K562 treated with DMSO at 1 percent for 48 hours (cell line): ENCODE data around the gene GCC2. TPM values are rescaled to one million over a fixed set of nuclear protein-coding genes. Genes with fewer than 3 reads are reported as not detected.

Experiments used
- total RNA-seq: library from RNA; unstranded; fragments of 300-600 nt; gene quantifications from 2 replicates; pipeline ENCODE4 v1.2.3, GENCODE V29; 2022; ENCODE audit warnings: low replicate concordance; ENCODE audit errors: extremely low read depth

Gene GCC2, protein sequence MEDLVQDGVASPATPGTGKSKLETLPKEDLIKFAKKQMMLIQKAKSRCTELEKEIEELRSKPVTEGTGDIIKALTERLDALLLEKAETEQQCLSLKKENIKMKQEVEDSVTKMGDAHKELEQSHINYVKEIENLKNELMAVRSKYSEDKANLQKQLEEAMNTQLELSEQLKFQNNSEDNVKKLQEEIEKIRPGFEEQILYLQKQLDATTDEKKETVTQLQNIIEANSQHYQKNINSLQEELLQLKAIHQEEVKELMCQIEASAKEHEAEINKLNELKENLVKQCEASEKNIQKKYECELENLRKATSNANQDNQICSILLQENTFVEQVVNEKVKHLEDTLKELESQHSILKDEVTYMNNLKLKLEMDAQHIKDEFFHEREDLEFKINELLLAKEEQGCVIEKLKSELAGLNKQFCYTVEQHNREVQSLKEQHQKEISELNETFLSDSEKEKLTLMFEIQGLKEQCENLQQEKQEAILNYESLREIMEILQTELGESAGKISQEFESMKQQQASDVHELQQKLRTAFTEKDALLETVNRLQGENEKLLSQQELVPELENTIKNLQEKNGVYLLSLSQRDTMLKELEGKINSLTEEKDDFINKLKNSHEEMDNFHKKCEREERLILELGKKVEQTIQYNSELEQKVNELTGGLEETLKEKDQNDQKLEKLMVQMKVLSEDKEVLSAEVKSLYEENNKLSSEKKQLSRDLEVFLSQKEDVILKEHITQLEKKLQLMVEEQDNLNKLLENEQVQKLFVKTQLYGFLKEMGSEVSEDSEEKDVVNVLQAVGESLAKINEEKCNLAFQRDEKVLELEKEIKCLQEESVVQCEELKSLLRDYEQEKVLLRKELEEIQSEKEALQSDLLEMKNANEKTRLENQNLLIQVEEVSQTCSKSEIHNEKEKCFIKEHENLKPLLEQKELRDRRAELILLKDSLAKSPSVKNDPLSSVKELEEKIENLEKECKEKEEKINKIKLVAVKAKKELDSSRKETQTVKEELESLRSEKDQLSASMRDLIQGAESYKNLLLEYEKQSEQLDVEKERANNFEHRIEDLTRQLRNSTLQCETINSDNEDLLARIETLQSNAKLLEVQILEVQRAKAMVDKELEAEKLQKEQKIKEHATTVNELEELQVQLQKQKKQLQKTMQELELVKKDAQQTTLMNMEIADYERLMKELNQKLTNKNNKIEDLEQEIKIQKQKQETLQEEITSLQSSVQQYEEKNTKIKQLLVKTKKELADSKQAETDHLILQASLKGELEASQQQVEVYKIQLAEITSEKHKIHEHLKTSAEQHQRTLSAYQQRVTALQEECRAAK (N-terminal part only)
- not detected in 2 replicates for total RNA-seq

GRCh38 chr2:108448678-108449409, at the start of gene GCC2:
Gene GCC2 (plus strand): TSS chr2:108449206. CDS start chr2:108449275, 69 bp downstream.

GRCh38 chr2:108533832-108534583, 85.0 kb downstream of the GCC2 start, which contains the start of gene LIMS1:
Gene LIMS1 (plus strand): TSS chr2:108534470. CDS start chr2:108534563, 93 bp downstream.

Other genes starting within 250 kb of the GCC2 start
- not detected in 2 replicates for gene SULT1C3, start 209.2 kb upstream of the GCC2 start, total RNA-seq
- not detected in 2 replicates for gene SULT1C2, start 160.3 kb upstream of the GCC2 start, total RNA-seq
- gene SULT1C4, start 71.3 kb upstream of the GCC2 start, total RNA-seq, result not detected in 2 replicates
- gene LIMS1, start 85.3 kb downstream of the GCC2 start, total RNA-seq, result not detected in 2 replicates